HUES6 (cell line): Measurements from ENCODE around the gene CNNM1.

Source experiments
- H3K27ac ChIP-seq: 2 replicates; pipeline ENCODE4 v1.7.0; 2013; ENCODE audit warnings: low read depth, mild to moderate bottlenecking, low read length, inconsistent platforms
- H3K27me3 ChIP-seq: 2 replicates; pipeline ENCODE4 v1.6.1; 2013; ENCODE audit warnings: low read length; ENCODE audit not compliant: control insufficient read depth, insufficient read depth
- H3K36me3 ChIP-seq: 2 replicates; pipeline ENCODE4 v1.6.1; 2013; ENCODE audit warnings: low read length; ENCODE audit not compliant: control insufficient read depth, insufficient read depth
- H3K4me1 ChIP-seq: 2 replicates; pipeline ENCODE4 v1.6.1; 2013; ENCODE audit warnings: low read length; ENCODE audit not compliant: control insufficient read depth, insufficient read depth
- H3K4me3 ChIP-seq: 2 replicates; pipeline ENCODE4 v1.5.1; 2013; ENCODE audit warnings: low read depth, low read length
- H3K9ac ChIP-seq: one replicate; pipeline ENCODE4 v1.6.1; 2013; ENCODE audit warnings: mild to moderate bottlenecking, low read length
- H3K9me3 ChIP-seq: 2 replicates; pipeline ENCODE4 v1.6.1; 2013; ENCODE audit warnings: low read depth, low read length; ENCODE audit not compliant: control insufficient read depth, insufficient read depth

CNNM1 gene

GRCh38 chr10:99430116-99430450 lies 100.9 kb downstream of the CNNM1 start:
- Histone ChIP-seq H3K9me3 (no peaks in the 10 kb centered on the region), H3K27ac (peak overlapping the region; percentile 90), H3K27me3 (no peaks in the 10 kb centered on the region), H3K9ac (peak overlapping the region; percentile 95), H3K36me3 (peaks cover 8% of the 10 kb centered on the region), H3K4me3 (peak overlapping the region; percentile 100), H3K4me1 (0 out of 2 replicates have a peak, but pooled peaks cover 6% of the 10 kb centered on the region)

DNA sequence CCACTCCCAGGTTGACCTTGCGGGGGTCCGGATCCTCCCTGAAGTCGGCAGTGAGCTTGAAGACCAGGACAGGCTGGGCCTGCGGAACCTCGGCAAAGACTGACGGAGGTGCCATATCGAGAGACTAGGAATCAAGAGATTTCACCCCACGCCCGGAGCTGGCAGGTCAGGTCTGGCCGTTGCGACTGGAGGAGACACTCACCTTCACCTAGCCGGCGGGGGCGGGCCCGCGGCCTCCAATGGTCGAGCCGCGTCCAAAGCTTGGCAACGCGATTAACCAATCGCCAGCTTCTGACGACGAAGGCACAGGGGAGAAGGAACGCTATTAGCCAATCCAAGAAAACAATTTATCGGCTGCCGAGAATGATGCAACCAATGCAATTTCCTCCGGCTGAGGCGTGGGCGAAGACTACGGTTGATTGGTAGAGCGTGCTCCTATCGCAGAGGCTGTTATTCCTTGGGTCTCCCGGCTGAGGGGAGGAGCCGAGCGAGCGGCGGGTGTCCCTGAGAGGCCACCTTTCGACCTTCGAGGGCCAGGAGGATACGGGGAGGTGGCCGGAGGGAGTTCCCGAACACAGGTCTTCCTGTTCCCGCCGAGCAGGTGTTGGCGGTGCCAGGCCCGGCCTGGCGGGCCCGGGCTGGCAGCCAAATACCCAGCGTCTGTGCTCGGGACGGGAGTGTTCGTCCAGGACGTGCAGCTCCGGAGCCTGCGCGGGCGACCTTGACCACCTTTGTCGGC lies 101.5 kb downstream of the CNNM1 start, which contains the start of gene GOT1:
TSS of gene GOT1 (minus strand) at position 174 of the 739 bp plus-strand sequence. CDS start at position 115, 59 bp downstream.
- Histone ChIP-seq H3K9ac (peak within 1 kb of the TSS; percentile 95), H3K36me3 (peaks cover 4% of the 10 kb centered on the region), H3K9me3 (no peaks in the 10 kb centered on the region), H3K27me3 (no peaks in the 10 kb centered on the region), H3K4me1 (0 out of 2 replicates have a peak, but pooled peaks cover 6% of the 10 kb centered on the region), H3K4me3 (peak within 1 kb of the TSS; percentile 100), H3K27ac (peak within 1 kb of the TSS; percentile 90)

- Histone ChIP-seq H3K4me1 (0 out of 2 replicates have a peak, but pooled peaks cover 6% of the 10 kb centered on the region), H3K9ac (peak overlapping the region; percentile 87), H3K4me3 (peak overlapping the region; percentile 100), H3K36me3 (no peaks in the 10 kb centered on the region), H3K27me3 (no peaks in the 10 kb centered on the region), H3K9me3 (no peaks in the 10 kb centered on the region), H3K27ac (peak overlapping the region; percentile 74)
Observed at GRCh38 chr10:99431190-99431760, 102.1 kb downstream of the CNNM1 start.

DNA sequence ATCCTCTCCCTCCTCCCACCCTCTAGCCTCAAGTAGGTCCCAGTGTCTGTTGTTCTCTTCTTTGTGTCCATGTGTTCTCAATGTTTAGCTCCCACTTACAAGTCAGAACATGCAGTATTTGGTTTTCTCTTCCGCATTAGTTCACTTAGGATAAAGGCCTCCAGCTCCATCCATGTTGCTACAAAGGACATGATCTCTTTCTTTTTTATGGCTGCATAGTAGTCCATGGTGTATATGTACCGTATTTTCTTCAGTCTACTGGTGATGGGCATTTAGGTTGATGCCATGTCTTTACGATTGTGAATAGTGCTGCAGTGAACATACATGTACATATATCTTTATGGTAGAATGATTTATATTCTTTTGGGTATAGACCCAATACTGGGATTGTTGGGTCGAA lies 102.9 kb downstream of the CNNM1 start:
- H3K9me3 ChIP-seq, result no peaks in the 10 kb centered on the region
- no peaks in the 10 kb centered on the region for H3K36me3 ChIP-seq
- no peak overlapping the region for H3K9ac ChIP-seq
- H3K27me3 ChIP-seq, result no peaks in the 10 kb centered on the region
- H3K4me3 ChIP-seq, result 0 out of 2 replicates have a peak overlapping the region, but pooled peaks have one; percentile 100
- 0 out of 2 replicates have a peak, but pooled peaks cover 6% of the 10 kb centered on the region for H3K4me1 ChIP-seq
- no peak overlapping the region for H3K27ac ChIP-seq

- Histone ChIP-seq H3K4me3 (no peak overlapping the region), H3K27ac (no peak overlapping the region), H3K36me3 (no peaks in the 10 kb centered on the region), H3K9ac (no peak overlapping the region), H3K9me3 (no peaks in the 10 kb centered on the region), H3K4me1 (0 out of 2 replicates have a peak, but pooled peaks cover 6% of the 10 kb centered on the region), H3K27me3 (no peaks in the 10 kb centered on the region)
Observed at GRCh38 chr10:99432881-99433280, 103.7 kb downstream of the CNNM1 start.

- 0 out of 2 replicates have a peak, but pooled peaks cover 6% of the 10 kb centered on the region for H3K4me1 ChIP-seq
- no peak overlapping the region for H3K4me3 ChIP-seq
- no peaks in the 10 kb centered on the region for H3K27me3 ChIP-seq
- no peaks in the 10 kb centered on the region for H3K9me3 ChIP-seq
- H3K9ac ChIP-seq, result no peak overlapping the region
- no peaks in the 10 kb centered on the region for H3K36me3 ChIP-seq
- no peak overlapping the region for H3K27ac ChIP-seq
Observed at GRCh38 chr10:99433378-99434020, 104.3 kb downstream of the CNNM1 start.

- Histone ChIP-seq H3K4me3 (no peak overlapping the region), H3K36me3 (no peaks in the 10 kb centered on the region), H3K27ac (no peak overlapping the region), H3K4me1 (no peaks in the 10 kb centered on the region), H3K9me3 (no peaks in the 10 kb centered on the region), H3K27me3 (no peaks in the 10 kb centered on the region), H3K9ac (no peak overlapping the region)
Observed at GRCh38 chr10:99435986-99436638, 107.0 kb downstream of the CNNM1 start.

DNA sequence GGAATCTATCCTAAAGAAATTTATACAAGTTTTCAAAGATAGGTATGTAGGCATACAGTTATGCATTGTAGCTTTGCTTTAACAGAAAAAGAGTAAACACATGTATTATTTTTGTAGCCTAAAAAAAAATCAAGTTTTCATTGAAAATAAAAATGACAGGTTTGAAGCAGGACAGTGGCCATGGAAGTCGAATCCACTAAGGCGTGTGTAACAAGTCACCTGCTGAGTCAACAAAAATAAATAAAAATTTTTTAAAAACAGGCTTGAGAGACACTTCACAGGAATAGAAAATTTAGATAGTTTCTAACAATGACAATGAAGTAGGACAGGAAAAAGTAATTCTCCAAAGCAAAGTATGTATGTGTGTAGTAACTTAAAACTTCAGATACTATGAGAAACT lies 109.7 kb downstream of the CNNM1 start:
- H3K9me3 ChIP-seq, result no peaks in the 10 kb centered on the region
- no peak overlapping the region for H3K9ac ChIP-seq
- H3K36me3 ChIP-seq, result no peaks in the 10 kb centered on the region
- H3K27me3 ChIP-seq, result no peaks in the 10 kb centered on the region
- H3K27ac ChIP-seq, result no peak overlapping the region
- no peak overlapping the region for H3K4me3 ChIP-seq
- no peaks in the 10 kb centered on the region for H3K4me1 ChIP-seq

DNA sequence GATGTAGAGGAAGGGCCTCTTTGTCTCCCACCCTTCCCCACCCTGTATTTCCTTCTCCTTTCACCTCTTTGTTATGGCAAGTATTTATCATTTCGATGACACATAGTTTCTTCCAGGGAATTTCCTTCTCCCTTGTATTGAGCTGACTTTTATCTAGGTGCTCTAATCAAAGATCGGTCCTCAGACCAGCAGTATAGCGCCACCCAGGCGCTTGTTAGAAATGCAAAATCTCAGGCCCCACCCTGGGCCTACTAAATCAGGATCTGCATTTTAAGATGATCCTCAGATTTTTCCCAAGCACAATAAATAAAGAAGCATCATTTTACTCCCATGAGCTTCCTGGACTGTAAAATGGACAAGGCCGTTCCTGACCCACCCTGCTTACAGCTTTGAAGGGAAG lies 113.2 kb downstream of the CNNM1 start:
- H3K9me3 ChIP-seq, result no peaks in the 10 kb centered on the region
- no peaks in the 10 kb centered on the region for H3K36me3 ChIP-seq
- no peak overlapping the region for H3K27ac ChIP-seq
- no peak overlapping the region for H3K9ac ChIP-seq
- peaks cover 8% of the 10 kb centered on the region for H3K4me1 ChIP-seq
- no peak overlapping the region for H3K4me3 ChIP-seq
- no peaks in the 10 kb centered on the region; the same call in 1 of the 2 replicates for H3K27me3 ChIP-seq

- Histone ChIP-seq H3K4me1 (peaks cover 8% of the 10 kb centered on the region), H3K9me3 (no peaks in the 10 kb centered on the region), H3K27me3 (no peaks in the 10 kb centered on the region; the same call in 1 of the 2 replicates), H3K27ac (no peak overlapping the region), H3K4me3 (no peak overlapping the region), H3K9ac (no peak overlapping the region), H3K36me3 (no peaks in the 10 kb centered on the region)
Observed at GRCh38 chr10:99443500-99443899, 114.3 kb downstream of the CNNM1 start.
